ENCODE results near the gene DNAI7.

DNA sequence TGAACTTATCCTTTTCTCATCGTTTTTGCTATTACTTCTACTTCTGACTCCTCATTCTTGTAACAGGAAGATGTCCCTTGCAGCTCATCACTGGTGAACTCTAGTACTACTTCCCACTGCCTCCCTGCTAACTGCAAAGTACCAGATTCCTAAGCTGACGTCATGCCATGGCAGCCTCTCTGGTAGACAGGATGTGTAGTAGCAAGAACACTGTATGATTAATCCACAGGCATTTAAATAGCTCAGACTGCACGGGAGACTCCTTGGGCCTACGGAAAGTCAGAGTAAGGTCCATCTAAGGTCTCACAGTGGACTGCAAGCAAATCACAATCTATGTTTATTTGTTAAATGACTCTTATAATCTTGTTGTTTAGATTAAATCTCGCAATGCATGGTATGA, 43.5 kb downstream of the DNAI7 start:
- no peak for TF ChIP-seq CTCF (IDR thresholded peaks at IDR 0.05)
- TF ChIP-seq EZH2 (IDR thresholded peaks at IDR 0.05; ENCODE audit: borderline replicate concordance, insufficient read depth, low read depth, low read length, poor library complexity, severe bottlenecking): no peak

All from B cell (primary cell).